Liver (tissue), 9 donors: Measurements from ENCODE around the gene SLX9. TPM values are rescaled to one million over a fixed set of nuclear protein-coding genes. Genes with fewer than 3 reads are reported as not detected.

Experiments used
- DNase-seq: peaks from one replicate; pipeline ENCODE4 v3.0.0-alpha.2; 2017; ENCODE audit warnings: low spot score
- H3K27ac ChIP-seq, 2 donors: one replicate each; pipeline ENCODE4 v1.7.0; 2013; ENCODE audit warnings: inconsistent platforms in 2 of 2, low read length in 2 of 2, control low read depth in 1 of 2, low read depth in 1 of 2, mild to moderate bottlenecking in 1 of 2
- H3K27me3 ChIP-seq, 4 donors: one replicate each; pipeline versions ENCODE4 v1.6.1 to v1.7.0; 2013; ENCODE audit warnings: low read length in 3 of 4, inconsistent platforms in 1 of 4, mild to moderate bottlenecking in 1 of 4, moderate library complexity in 1 of 4; ENCODE audit not compliant: control insufficient read depth in 4 of 4, insufficient read depth in 4 of 4
- H3K36me3 ChIP-seq, 4 donors: one replicate each; pipeline versions ENCODE4 v1.6.1 to v1.7.0; 2013; ENCODE audit warnings: low read length in 3 of 4, mild to moderate bottlenecking in 3 of 4, low read depth in 1 of 4, moderate library complexity in 1 of 4; ENCODE audit not compliant: control insufficient read depth in 4 of 4, insufficient read depth in 3 of 4
- H3K4me1 ChIP-seq, 4 donors: one replicate each; pipeline versions ENCODE4 v1.6.1 to v1.7.0; 2013; ENCODE audit warnings: low read length in 3 of 4, mild to moderate bottlenecking in 3 of 4, moderate library complexity in 1 of 4; ENCODE audit not compliant: control insufficient read depth in 4 of 4, insufficient read depth in 4 of 4
- H3K4me3 ChIP-seq, 3 donors: one replicate each; pipeline versions ENCODE4 v1.6.1 to v1.7.0; 2013; ENCODE audit warnings: low read length in 3 of 3, control low read depth in 1 of 3, low read depth in 1 of 3, mild to moderate bottlenecking in 1 of 3
- H3K9ac ChIP-seq, 2 donors: one replicate each; pipeline ENCODE4 v1.7.0; 2013; ENCODE audit warnings: low read length in 2 of 2, mild to moderate bottlenecking in 2 of 2, moderate library complexity in 2 of 2, control low read depth in 1 of 2, low read depth in 1 of 2
- H3K9me3 ChIP-seq, 4 donors: one replicate each; pipeline versions ENCODE4 v1.6.1 to v1.7.0; 2013; ENCODE audit warnings: low read length in 3 of 4; ENCODE audit not compliant: control insufficient read depth in 4 of 4
- EGR1 ChIP-seq, 2 donors: IDR thresholded peaks; 2 replicates each; pipeline ENCODE4 v1.6.1; 2016 to 2018; ENCODE audit warnings: antibody characterized with exemption in 2 of 2, low read depth in 2 of 2
- FOXA1 ChIP-seq: IDR thresholded peaks from 2 replicates; pipeline ENCODE4 v1.6.1; 2016; ENCODE audit warnings: antibody characterized with exemption
- FOXA2 ChIP-seq: IDR thresholded peaks from 2 replicates; pipeline ENCODE4 v1.6.1; 2016; ENCODE audit warnings: antibody characterized with exemption
- GABPA ChIP-seq, 2 donors: IDR thresholded peaks in 1 of 2; conservative IDR thresholded peaks in 1 of 2; 2 replicates each; pipeline ENCODE4 v1.6.1; 2016; ENCODE audit warnings: antibody characterized with exemption in 2 of 2, mild to moderate bottlenecking in 1 of 2, moderate library complexity in 1 of 2
- HNF4A ChIP-seq, 2 donors: conservative IDR thresholded peaks; 2 replicates each; pipeline ENCODE4 v1.6.1; 2016; ENCODE audit warnings: antibody characterized with exemption in 2 of 2, mild to moderate bottlenecking in 2 of 2
- JUND ChIP-seq, 2 donors: IDR thresholded peaks; 2 replicates each; pipeline ENCODE4 v1.6.1; 2016; ENCODE audit warnings: antibody characterized with exemption in 2 of 2
- NR2F2 ChIP-seq: IDR thresholded peaks from 2 replicates; pipeline ENCODE4 v1.6.1; 2016; ENCODE audit warnings: antibody characterized with exemption
- RAD21 ChIP-seq, 2 donors: IDR thresholded peaks; 2 replicates each; pipeline ENCODE4 v1.6.1; 2016; ENCODE audit warnings: antibody characterized with exemption in 2 of 2, mild to moderate bottlenecking in 2 of 2
- RXRA ChIP-seq, 2 donors: IDR thresholded peaks; 2 replicates each; pipeline ENCODE4 v1.6.1; 2017 to 2018; ENCODE audit warnings: antibody characterized with exemption in 2 of 2, mild to moderate bottlenecking in 1 of 2
- SP1 ChIP-seq: IDR thresholded peaks from 2 replicates; pipeline ENCODE4 v1.6.1; 2018; ENCODE audit warnings: antibody characterized with exemption, mild to moderate bottlenecking
- TAF1 ChIP-seq: conservative IDR thresholded peaks from 2 replicates; pipeline ENCODE4 v1.6.1; 2016; ENCODE audit warnings: antibody characterized with exemption, mild to moderate bottlenecking
- YY1 ChIP-seq: IDR thresholded peaks from 2 replicates; pipeline ENCODE4 v1.6.1; 2016; ENCODE audit warnings: antibody characterized with exemption, mild to moderate bottlenecking
- WGBS: extraction: QIAGEN DNeasy Blood & Tissue Kit; methylation state at CpG from one replicate; pipeline ENCODE4 v1.1.7; 2013; 5-methylcytosine and 5-hydroxymethylcytosine counted together
- polyA plus RNA-seq, 2 donors: library from polyadenylated mRNA; stranded (reverse) in 1 of 2; unstranded in 1 of 2; fragments of 200-250 nt in 1 of 2; fragments of >200 nt in 1 of 2; fragmentation: Nextera tagmentation in 1 of 2; extraction: Ambion mirVana in 1 of 2; gene quantifications; one replicate each; pipeline versions ENCODE4 v1.2.1 to v1.2.3, GENCODE V29; 2013 to 2015
- total RNA-seq, 2 donors: library from RNA; depleted of rRNA; stranded (reverse); fragments of >200 nt; gene quantifications; one replicate each; pipeline ENCODE4 v1.2.3, GENCODE V29; 2014
- TF ChIP-seq, protein P1 (sequence below): fragments of 150-350 bp; IDR thresholded peaks from 2 replicates; pipeline ENCODE4 v1.5.1; 2017; ENCODE audit warnings: improper control_type of control experiment, low read depth, low read length; ENCODE audit not compliant: missing input control
- TF ChIP-seq, protein P2 (sequence below): IDR thresholded peaks from 2 replicates; pipeline ENCODE4 v1.6.1; 2016; ENCODE audit warnings: antibody characterized with exemption, mild to moderate bottlenecking
- TF ChIP-seq, protein P3 (sequence below): IDR thresholded peaks from 2 replicates; pipeline ENCODE4 v1.6.1; 2016; ENCODE audit warnings: antibody characterized with exemption
- donor health status: healthy.
- donor health status: healthy.
- donor health status: healthy.
- donor health status: healthy.
- donor health status: healthy.

The SLX9 gene
- total and polyA plus RNA-seq, 4 donors = 7.5 to 20.3 (median 12.2) TPM

DNA sequence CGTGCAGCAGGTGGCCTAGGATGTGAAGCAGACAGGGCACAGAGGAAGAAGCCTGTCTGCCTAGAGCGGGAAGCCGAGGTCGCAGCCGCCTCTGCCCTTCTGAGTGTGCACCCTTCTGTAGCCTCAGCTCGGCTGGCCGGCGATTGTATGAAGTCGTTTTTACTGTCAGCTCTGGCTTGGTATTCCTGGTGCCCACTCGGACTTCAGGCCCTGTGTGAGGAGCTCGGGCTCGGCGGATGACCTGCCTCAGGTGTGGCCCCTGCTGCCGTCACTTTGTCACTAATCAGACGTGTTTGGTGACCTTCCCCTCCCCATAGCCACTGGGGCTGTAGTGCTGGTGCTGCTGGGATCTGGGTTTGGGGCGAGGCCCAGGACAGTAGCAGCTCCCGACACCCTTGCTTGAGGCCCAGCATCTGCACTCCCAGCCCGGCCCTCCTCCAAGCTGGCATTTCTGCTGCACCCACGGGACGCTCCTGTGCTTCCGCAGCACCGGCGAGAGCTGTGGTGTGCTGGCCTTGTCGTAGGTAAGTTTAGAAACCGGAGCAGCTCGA, 18.1 kb downstream of the SLX9 start:
- H3K4me1 ChIP-seq = peaks cover 3 to 18% (median 12%) of the 10 kb centered on the region in 4 donors
- H3K27ac ChIP-seq = peak overlapping the region; percentile 64 to 75
- H3K27me3 ChIP-seq = no peaks in the 10 kb centered on the region
- no peak overlapping the region for H3K9ac ChIP-seq
- WGBS = 90% methylated on average over 26 of the region's 26 CpGs
- no peak overlapping the region for H3K4me3 ChIP-seq
- no peaks in the 10 kb centered on the region for H3K9me3 ChIP-seq
- peaks cover 5 to 19% (median 11%) of the 10 kb centered on the region in 4 donors for H3K36me3 ChIP-seq
- DNase-seq = no peak
- TF ChIP-seq HNF4A (conservative IDR thresholded peaks at IDR 0.05) (no peak), FOXA2 (no peak), FOXA1 (no peak), JUND (IDR thresholded peaks at IDR 0.05) (no peak), SP1 (no peak), RAD21 (IDR thresholded peaks at IDR 0.05) (no peak), EGR1 (IDR thresholded peaks at IDR 0.05; ENCODE audit: low read depth in 2 of 2) (no peak), NR2F2 (no peak), YY1 (no peak), GABPA (IDR thresholded peaks at IDR 0.05 in 1 of 2, conservative IDR thresholded peaks at IDR 0.05 in 1 of 2) (no peak), RXRA (IDR thresholded peaks at IDR 0.05) (no peak), TAF1 (no peak)
- TF ChIP-seq, protein P1, sequence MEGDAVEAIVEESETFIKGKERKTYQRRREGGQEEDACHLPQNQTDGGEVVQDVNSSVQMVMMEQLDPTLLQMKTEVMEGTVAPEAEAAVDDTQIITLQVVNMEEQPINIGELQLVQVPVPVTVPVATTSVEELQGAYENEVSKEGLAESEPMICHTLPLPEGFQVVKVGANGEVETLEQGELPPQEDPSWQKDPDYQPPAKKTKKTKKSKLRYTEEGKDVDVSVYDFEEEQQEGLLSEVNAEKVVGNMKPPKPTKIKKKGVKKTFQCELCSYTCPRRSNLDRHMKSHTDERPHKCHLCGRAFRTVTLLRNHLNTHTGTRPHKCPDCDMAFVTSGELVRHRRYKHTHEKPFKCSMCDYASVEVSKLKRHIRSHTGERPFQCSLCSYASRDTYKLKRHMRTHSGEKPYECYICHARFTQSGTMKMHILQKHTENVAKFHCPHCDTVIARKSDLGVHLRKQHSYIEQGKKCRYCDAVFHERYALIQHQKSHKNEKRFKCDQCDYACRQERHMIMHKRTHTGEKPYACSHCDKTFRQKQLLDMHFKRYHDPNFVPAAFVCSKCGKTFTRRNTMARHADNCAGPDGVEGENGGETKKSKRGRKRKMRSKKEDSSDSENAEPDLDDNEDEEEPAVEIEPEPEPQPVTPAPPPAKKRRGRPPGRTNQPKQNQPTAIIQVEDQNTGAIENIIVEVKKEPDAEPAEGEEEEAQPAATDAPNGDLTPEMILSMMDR = no peak
- TF ChIP-seq, protein P2, sequence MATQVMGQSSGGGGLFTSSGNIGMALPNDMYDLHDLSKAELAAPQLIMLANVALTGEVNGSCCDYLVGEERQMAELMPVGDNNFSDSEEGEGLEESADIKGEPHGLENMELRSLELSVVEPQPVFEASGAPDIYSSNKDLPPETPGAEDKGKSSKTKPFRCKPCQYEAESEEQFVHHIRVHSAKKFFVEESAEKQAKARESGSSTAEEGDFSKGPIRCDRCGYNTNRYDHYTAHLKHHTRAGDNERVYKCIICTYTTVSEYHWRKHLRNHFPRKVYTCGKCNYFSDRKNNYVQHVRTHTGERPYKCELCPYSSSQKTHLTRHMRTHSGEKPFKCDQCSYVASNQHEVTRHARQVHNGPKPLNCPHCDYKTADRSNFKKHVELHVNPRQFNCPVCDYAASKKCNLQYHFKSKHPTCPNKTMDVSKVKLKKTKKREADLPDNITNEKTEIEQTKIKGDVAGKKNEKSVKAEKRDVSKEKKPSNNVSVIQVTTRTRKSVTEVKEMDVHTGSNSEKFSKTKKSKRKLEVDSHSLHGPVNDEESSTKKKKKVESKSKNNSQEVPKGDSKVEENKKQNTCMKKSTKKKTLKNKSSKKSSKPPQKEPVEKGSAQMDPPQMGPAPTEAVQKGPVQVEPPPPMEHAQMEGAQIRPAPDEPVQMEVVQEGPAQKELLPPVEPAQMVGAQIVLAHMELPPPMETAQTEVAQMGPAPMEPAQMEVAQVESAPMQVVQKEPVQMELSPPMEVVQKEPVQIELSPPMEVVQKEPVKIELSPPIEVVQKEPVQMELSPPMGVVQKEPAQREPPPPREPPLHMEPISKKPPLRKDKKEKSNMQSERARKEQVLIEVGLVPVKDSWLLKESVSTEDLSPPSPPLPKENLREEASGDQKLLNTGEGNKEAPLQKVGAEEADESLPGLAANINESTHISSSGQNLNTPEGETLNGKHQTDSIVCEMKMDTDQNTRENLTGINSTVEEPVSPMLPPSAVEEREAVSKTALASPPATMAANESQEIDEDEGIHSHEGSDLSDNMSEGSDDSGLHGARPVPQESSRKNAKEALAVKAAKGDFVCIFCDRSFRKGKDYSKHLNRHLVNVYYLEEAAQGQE = no peak
- TF ChIP-seq, protein P3, sequence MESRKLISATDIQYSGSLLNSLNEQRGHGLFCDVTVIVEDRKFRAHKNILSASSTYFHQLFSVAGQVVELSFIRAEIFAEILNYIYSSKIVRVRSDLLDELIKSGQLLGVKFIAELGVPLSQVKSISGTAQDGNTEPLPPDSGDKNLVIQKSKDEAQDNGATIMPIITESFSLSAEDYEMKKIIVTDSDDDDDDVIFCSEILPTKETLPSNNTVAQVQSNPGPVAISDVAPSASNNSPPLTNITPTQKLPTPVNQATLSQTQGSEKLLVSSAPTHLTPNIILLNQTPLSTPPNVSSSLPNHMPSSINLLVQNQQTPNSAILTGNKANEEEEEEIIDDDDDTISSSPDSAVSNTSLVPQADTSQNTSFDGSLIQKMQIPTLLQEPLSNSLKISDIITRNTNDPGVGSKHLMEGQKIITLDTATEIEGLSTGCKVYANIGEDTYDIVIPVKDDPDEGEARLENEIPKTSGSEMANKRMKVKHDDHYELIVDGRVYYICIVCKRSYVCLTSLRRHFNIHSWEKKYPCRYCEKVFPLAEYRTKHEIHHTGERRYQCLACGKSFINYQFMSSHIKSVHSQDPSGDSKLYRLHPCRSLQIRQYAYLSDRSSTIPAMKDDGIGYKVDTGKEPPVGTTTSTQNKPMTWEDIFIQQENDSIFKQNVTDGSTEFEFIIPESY = no peak

DNA sequence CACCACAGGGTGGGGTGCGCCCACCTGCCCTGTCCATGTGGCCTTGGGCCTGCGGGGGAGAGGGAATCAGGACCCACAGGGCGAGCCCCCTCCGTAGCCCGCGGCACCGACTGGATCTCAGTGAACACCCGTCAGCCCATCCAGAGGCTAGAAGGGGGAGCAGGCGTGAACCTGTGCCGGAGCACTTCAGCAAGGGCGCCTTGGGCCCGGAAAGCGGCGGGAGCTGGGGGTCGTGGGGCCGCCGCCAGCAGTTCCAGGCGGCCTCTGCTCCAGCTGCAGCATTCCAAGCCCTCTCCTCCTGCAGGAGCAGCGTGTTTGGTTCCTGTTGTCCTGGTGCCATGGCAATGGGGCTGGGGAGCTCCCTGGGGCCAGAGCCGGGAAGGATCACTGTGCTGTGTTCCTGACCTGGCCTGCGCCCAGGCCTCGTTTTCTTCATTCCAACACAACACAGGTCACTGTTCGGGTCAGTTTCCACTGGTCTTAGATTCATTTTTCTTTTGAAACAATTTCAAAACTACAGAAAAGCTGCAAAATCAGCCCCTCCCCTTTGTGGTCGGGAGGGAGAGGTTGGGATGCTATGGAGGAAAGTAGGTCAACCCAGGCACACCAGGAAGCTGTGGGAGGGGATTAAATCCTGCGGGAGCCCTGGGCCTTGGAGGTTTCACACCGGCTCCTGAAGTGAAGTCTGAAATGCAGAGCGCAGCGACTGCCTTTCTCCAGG, 18.8 kb downstream of the SLX9 start:
- Histone ChIP-seq H3K27me3 (no peaks in the 10 kb centered on the region), H3K36me3 (peaks cover 5 to 19% (median 11%) of the 10 kb centered on the region in 4 donors), H3K4me1 (peaks cover 3 to 18% (median 12%) of the 10 kb centered on the region in 4 donors), H3K4me3 (no peak overlapping the region), H3K27ac (peak overlapping the region; percentile 64 to 75), H3K9ac (no peak overlapping the region), H3K9me3 (no peaks in the 10 kb centered on the region)
- 63% methylated on average over 28 of the region's 28 CpGs for WGBS
- TF ChIP-seq, protein P3 = no peak
- TF ChIP-seq RXRA (IDR thresholded peaks at IDR 0.05) (peak; percentile 80 to 87), HNF4A (conservative IDR thresholded peaks at IDR 0.05) (peak in 1 of 2 donors; percentile 36), NR2F2 (peak; percentile 99), SP1 (peak; percentile 82), TAF1 (no peak), RAD21 (IDR thresholded peaks at IDR 0.05) (peak; percentile 39 to 49)
- no peak for DNase-seq
